ENCODE results near the gene TMSB4X. TPM values are rescaled to one million over a fixed set of nuclear protein-coding genes. Genes with fewer than 3 reads are reported as not detected.

TMSB4X gene
- total and polyA plus RNA-seq, 2 of the 4 experiments (the other 2 are of a cell fraction): 4,648 to 11,116 TPM

- Histone ChIP-seq H2BK5ac (ENCODE audit: low read depth, low read length, poor library complexity, severe bottlenecking) (no peak overlapping the region), H2AFZ (replicated peaks; ENCODE audit: low read length, poor library complexity) (peak overlapping the region; percentile 14), H3K4ac (ENCODE audit: low read depth, low read length) (peak overlapping the region; percentile 71; the same call in 1 of the 2 replicates), H3K23ac (ENCODE audit: low read depth, low read length) (no peak overlapping the region), H4K91ac (ENCODE audit: insufficient read depth, low read depth, low read length) (no peak overlapping the region), H3K9me1 (ENCODE audit: insufficient read depth, low read length) (peaks cover 7% of the 10 kb centered on the region; the same call in 1 of the 2 replicates), H3K27me3 (ENCODE audit: control insufficient read depth, insufficient read depth, low read length) (no peaks in the 10 kb centered on the region), H2BK120ac (ENCODE audit: low read depth, low read length) (peak overlapping the region; percentile 72), H2BK15ac (ENCODE audit: low read depth, low read length) (no peak overlapping the region), H4K5ac (ENCODE audit: low read depth, low read length) (no peak overlapping the region), H3K56ac (ENCODE audit: extremely low read depth, insufficient read depth, low read length) (no peak overlapping the region), H2AK5ac (ENCODE audit: low read depth, low read length) (peak overlapping the region; percentile 57; the same call in 1 of the 2 replicates), H3K4me1 (ENCODE audit: control insufficient read depth, insufficient read depth, low read length) (no peaks in the 10 kb centered on the region; the same call in 1 of the 2 replicates), H2BK20ac (ENCODE audit: low read depth, low read length) (peak overlapping the region; percentile 80; the same call in 1 of the 2 replicates), H3K4me3 (ENCODE audit: insufficient read depth, low read depth, low read length) (no peak overlapping the region), H3K4me2 (ENCODE audit: low read depth, low read length) (no peak overlapping the region), H3K14ac (replicated peaks; ENCODE audit: low read depth, low read length) (0 out of 2 replicates have a peak overlapping the region, but pooled peaks have one; percentile 62), H4K8ac (ENCODE audit: low read depth in 2 of 2, low read length in 2 of 2) (0 out of 4 replicates have a peak overlapping the region, but pooled peaks of 1 of the 2 experiments have one; percentile 66), H3K79me1 (ENCODE audit: low read depth in 1 of 2, low read length in 2 of 2) (no peaks in the 10 kb centered on the region), H3K27ac (ENCODE audit: insufficient read depth, low read length) (no peak overlapping the region), H3K9ac (ENCODE audit: low read depth, low read length) (no peak overlapping the region), H3K9me3 (ENCODE audit: control insufficient read depth, insufficient read depth, low read length) (no peaks in the 10 kb centered on the region), H3K36me3 (ENCODE audit: control insufficient read depth, insufficient read depth, low read length) (no peaks in the 10 kb centered on the region), H3K18ac (ENCODE audit: low read depth, low read length) (peak overlapping the region; percentile 18; the same call in 1 of the 2 replicates), H4K20me1 (ENCODE audit: insufficient read depth, low read length) (no peaks in the 10 kb centered on the region), H2AK9ac (replicated peaks; ENCODE audit: low read depth, low read length, poor library complexity) (no peak overlapping the region)
- intact Hi-C loops (cut with micrococcal nuclease): no loop called here
- ChIA-PET POLR2A (ENCODE audit: unreplicated experiment) (no interaction called here), CTCF (no interaction called here)
- no CpG with 5 or more reads among the region's 1 CpG for WGBS, 2 experiments (ENCODE audit: extremely low coverage in 2 of 2, insufficient read length in 1 of 2)
- no peak for DNase-seq
- no peak for ATAC-seq (ENCODE audit: low read depth)
- no peak for TF ChIP-seq BHLHE40 (IDR thresholded peaks at IDR 0.05; ENCODE audit: low read depth, low read length)
- no peak for TF ChIP-seq MXI1 (IDR thresholded peaks at IDR 0.05; ENCODE audit: borderline replicate concordance, low read depth, low read length)
- TF ChIP-seq NFE2L2 (IDR thresholded peaks at IDR 0.05; ENCODE audit: low read depth, low read length): no peak
- no peak for TF ChIP-seq FOS (IDR thresholded peaks at IDR 0.05; ENCODE audit: low read depth, low read length)
- no peak for TF ChIP-seq ELK1 (IDR thresholded peaks at IDR 0.05; ENCODE audit: borderline replicate concordance, low read depth, low read length)
- TF ChIP-seq MAZ (IDR thresholded peaks at IDR 0.05; ENCODE audit: borderline replicate concordance, low read depth, low read length): no peak
- no peak for TF ChIP-seq MAFK (IDR thresholded peaks at IDR 0.05; ENCODE audit: low read depth, low read length)
- TF ChIP-seq RCOR1 (IDR thresholded peaks at IDR 0.05; ENCODE audit: insufficient replicate concordance, low read length): no peak
- no peak for TF ChIP-seq SMC3 (IDR thresholded peaks at IDR 0.05; ENCODE audit: low read depth, low read length)
- no peak for TF ChIP-seq CEBPB (IDR thresholded peaks at IDR 0.05; ENCODE audit: low read depth, low read length)
- TF ChIP-seq USF2 (IDR thresholded peaks at IDR 0.05; ENCODE audit: low read depth, low read length): no peak
- TF ChIP-seq RAD21 (IDR thresholded peaks at IDR 0.05; ENCODE audit: low read length): no peak
- TF ChIP-seq CHD1 (IDR thresholded peaks at IDR 0.05; ENCODE audit: low read depth, low read length): no peak
- no peak for TF ChIP-seq POLR2A (IDR thresholded peaks at IDR 0.05; ENCODE audit: low read depth, low read length)
- TF ChIP-seq RFX5 (IDR thresholded peaks at IDR 0.05; ENCODE audit: low read depth, low read length): no peak
- no TSS peak for BruUV-seq (replicated peaks)
- dilution Hi-C loops (cut with HindIII; ENCODE audit: low sequenced_read_pairs, unreplicated experiment): no loop called here
- in situ Hi-C loops (cut with MboI; ENCODE audit: low sequenced_read_pairs): loop anchor here (10.0 kb wide), 1 partner anchor 389 kb away; no protein-coding TSS in a partner anchor
Observed at GRCh38 chrX:12985331-12985730, 10.4 kb downstream of the TMSB4X start.
